Parathyroid adenoma (tissue), 2 donors: ENCODE results near the gene CASQ2.

ENCODE experiments used
- H2AFZ ChIP-seq: fragments of 300-600 bp; sonication (generic); one replicate; pipeline ENCODE4 v1.7.0; 2017; ENCODE audit warnings: antibody characterized with exemption, mild to moderate bottlenecking
- H3K27ac ChIP-seq: fragments of 300-600 bp; sonication (generic); one replicate; pipeline ENCODE4 v1.7.0; 2017
- H3K27me3 ChIP-seq: fragments of 300-600 bp; sonication (generic); one replicate; pipeline ENCODE4 v1.7.0; 2017; ENCODE audit warnings: low read length; ENCODE audit not compliant: control insufficient read depth, insufficient read depth
- H3K36me3 ChIP-seq: fragments of 300-600 bp; sonication (generic); one replicate; pipeline ENCODE4 v1.7.0; 2017; ENCODE audit warnings: low read length; ENCODE audit not compliant: control insufficient read depth, insufficient read depth
- H3K4me1 ChIP-seq: fragments of 300-600 bp; sonication (generic); one replicate; pipeline ENCODE4 v1.7.0; 2017; ENCODE audit warnings: control low read depth
- H3K4me2 ChIP-seq: fragments of 300-600 bp; sonication (generic); one replicate; pipeline ENCODE4 v1.7.0; 2017; ENCODE audit warnings: low read length
- H3K4me3 ChIP-seq: fragments of 300-600 bp; sonication (generic); one replicate; pipeline ENCODE4 v1.7.0; 2017; ENCODE audit warnings: low read depth, low read length
- H3K79me2 ChIP-seq: fragments of 300-600 bp; sonication (generic); one replicate; pipeline ENCODE4 v1.7.0; 2017; ENCODE audit warnings: control low read depth
- H3K9ac ChIP-seq: fragments of 300-600 bp; sonication (generic); one replicate; pipeline ENCODE4 v1.7.0; 2017; ENCODE audit warnings: mild to moderate bottlenecking
- H3K9me3 ChIP-seq: fragments of 300-600 bp; sonication (generic); one replicate; pipeline ENCODE4 v1.7.0; 2017; ENCODE audit warnings: low read length; ENCODE audit not compliant: control insufficient read depth
- TF ChIP-seq, protein P1 (sequence below): fragments of 300-600 bp; sonication (generic); IDR thresholded peaks from one replicate; pipeline ENCODE4 v1.7.0; 2017; ENCODE audit warnings: antibody characterized with exemption, mild to moderate bottlenecking
- donor health status: primary hyperparathyroidism.

Gene CASQ2

DNA sequence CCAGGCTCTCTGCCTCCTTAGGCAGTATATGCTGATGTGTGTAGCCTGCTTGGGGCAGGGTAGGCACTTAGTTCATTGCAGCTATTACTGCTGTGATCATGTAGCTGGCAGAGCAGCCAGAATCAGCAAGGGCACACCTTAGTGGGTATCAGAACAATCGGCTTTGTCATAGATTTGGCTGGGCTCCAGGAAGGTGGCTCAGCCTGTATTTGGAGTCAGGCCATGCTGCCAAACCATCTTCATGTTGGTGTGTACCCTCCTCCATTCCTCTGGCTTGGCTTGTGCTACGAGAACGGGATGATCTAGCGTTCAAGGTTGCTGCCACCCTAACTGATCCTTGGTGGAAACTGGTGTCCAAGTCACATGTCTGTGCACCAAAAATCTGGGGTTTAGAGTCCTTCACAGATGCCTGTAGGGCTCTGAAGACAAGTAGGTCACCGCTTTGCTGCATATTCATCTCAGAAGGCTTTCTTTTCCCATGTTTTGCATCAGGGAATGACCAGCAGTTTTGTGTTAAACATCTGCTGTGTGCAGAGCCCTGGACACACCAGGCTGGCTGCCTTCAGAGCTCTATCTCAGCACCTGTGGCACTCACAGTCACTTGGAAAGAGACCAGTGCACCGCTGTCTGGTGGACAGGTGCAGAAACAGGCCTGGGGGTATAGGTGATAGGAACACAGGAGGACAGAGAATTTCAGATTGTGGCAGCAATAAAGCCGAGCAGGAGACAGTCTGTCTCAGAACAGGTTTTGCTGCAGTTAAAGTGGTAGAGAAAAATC is 103.0 kb downstream of the CASQ2 start:
- Histone ChIP-seq H3K79me2 (no peaks in the 10 kb centered on the region), H3K4me2 (no peak overlapping the region), H3K4me1 (peaks cover 7% of the 10 kb centered on the region), H3K36me3 (no peaks in the 10 kb centered on the region), H3K27ac (no peak overlapping the region), H3K4me3 (no peak overlapping the region), H2AFZ (no peak overlapping the region), H3K27me3 (no peaks in the 10 kb centered on the region), H3K9me3 (no peaks in the 10 kb centered on the region), H3K9ac (no peak overlapping the region)
- TF ChIP-seq, protein P1, sequence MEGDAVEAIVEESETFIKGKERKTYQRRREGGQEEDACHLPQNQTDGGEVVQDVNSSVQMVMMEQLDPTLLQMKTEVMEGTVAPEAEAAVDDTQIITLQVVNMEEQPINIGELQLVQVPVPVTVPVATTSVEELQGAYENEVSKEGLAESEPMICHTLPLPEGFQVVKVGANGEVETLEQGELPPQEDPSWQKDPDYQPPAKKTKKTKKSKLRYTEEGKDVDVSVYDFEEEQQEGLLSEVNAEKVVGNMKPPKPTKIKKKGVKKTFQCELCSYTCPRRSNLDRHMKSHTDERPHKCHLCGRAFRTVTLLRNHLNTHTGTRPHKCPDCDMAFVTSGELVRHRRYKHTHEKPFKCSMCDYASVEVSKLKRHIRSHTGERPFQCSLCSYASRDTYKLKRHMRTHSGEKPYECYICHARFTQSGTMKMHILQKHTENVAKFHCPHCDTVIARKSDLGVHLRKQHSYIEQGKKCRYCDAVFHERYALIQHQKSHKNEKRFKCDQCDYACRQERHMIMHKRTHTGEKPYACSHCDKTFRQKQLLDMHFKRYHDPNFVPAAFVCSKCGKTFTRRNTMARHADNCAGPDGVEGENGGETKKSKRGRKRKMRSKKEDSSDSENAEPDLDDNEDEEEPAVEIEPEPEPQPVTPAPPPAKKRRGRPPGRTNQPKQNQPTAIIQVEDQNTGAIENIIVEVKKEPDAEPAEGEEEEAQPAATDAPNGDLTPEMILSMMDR: no peak

DNA sequence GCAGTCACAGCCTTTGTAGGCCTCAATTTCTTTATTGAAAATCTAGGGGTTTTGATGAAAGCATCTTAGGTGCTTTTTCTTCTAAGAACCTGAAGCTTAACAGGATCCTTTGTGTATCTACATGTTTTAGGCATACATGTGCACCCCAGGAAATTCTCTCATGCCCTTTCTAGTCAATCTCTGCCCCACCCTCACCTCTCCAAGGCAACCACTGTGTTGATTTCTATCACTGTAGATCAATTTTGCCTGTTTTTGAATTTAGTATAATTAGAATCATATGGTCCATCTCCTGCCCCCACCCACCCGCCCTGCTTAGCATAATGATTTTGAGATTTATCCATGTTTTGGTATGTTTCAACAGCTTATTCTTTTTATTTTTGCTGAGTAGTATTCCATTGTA is 107.4 kb downstream of the CASQ2 start:
- peaks cover 4% of the 10 kb centered on the region for H3K79me2 ChIP-seq
- H3K4me2 ChIP-seq: no peak overlapping the region
- no peaks in the 10 kb centered on the region for H3K27me3 ChIP-seq
- H3K9ac ChIP-seq: no peak overlapping the region
- TF ChIP-seq, protein P1: no peak
- H2AFZ ChIP-seq: no peak overlapping the region
- H3K4me3 ChIP-seq: no peak overlapping the region
- no peak overlapping the region for H3K27ac ChIP-seq
- peaks cover 12% of the 10 kb centered on the region for H3K4me1 ChIP-seq
- no peaks in the 10 kb centered on the region for H3K36me3 ChIP-seq
- no peaks in the 10 kb centered on the region for H3K9me3 ChIP-seq

DNA sequence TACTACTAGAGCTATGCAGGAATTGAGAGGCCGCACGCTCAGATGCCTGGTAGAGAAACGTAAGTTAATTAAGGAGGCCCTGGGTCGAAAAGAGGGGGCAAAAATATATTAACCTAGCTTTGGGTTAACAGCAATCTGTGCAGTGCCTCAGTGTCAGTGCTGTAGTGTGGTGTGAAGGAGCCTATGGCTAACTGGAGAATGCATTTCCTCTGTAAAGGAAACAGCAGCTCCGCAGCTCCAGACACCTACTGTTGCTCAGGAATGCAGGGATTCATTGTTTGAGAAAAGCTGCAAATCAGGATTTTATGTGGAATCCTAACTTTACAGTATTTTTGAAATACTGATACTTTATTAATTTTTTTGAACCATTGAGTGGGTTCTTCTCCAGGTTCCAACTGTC is 108.4 kb downstream of the CASQ2 start:
- Histone ChIP-seq H3K36me3 (no peaks in the 10 kb centered on the region), H3K9ac (no peak overlapping the region), H3K27ac (no peak overlapping the region), H3K79me2 (peaks cover 4% of the 10 kb centered on the region), H3K4me3 (no peak overlapping the region), H2AFZ (no peak overlapping the region), H3K27me3 (no peaks in the 10 kb centered on the region), H3K4me1 (peaks cover 10% of the 10 kb centered on the region), H3K9me3 (no peaks in the 10 kb centered on the region), H3K4me2 (no peak overlapping the region)
- TF ChIP-seq, protein P1: no peak

DNA sequence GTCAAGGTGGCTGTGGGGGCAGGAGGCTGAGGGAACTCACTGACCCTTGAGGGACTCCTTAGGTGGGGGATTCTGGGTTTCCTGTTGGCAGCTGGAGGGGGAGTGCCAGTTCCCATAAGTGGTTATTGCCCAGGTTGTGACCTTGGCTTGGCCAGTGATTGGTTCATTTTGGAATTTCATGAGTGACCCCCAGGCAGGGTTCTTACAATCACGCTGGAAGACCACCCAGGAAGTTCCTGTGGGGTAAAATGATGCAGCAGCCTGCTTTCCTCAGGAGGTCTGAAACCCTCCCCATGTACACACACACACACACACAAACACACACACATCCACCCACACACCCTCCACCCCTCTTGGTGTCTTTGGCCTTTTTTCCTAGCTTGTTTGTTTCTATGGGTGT is 109.9 kb downstream of the CASQ2 start:
- H3K79me2 ChIP-seq: peaks cover 4% of the 10 kb centered on the region
- no peaks in the 10 kb centered on the region for H3K27me3 ChIP-seq
- H3K36me3 ChIP-seq: no peaks in the 10 kb centered on the region
- H3K9ac ChIP-seq: no peak overlapping the region
- TF ChIP-seq, protein P1: no peak
- no peak overlapping the region for H3K27ac ChIP-seq
- H2AFZ ChIP-seq: no peak overlapping the region
- H3K9me3 ChIP-seq: no peaks in the 10 kb centered on the region
- no peak overlapping the region for H3K4me2 ChIP-seq
- no peak overlapping the region for H3K4me3 ChIP-seq
- H3K4me1 ChIP-seq: peaks cover 5% of the 10 kb centered on the region
